ENCODE data around the gene GALNT18.

Gene GALNT18

GRCh38 chr11:11512090-11512489, 109.7 kb downstream of the GALNT18 start:
- no peak for FAIRE-seq

GRCh38 chr11:11510939-11511338, 110.9 kb downstream of the GALNT18 start:
- DNase-seq (ENCODE audit: extremely low spot score, insufficient read length, low read depth) (no peak), FAIRE-seq (no peak)

More at GRCh38 chr11:11512090-11512489, 109.7 kb downstream of the GALNT18 start:
- DNase-seq (ENCODE audit: extremely low spot score, insufficient read length, low read depth): no peak

- FAIRE-seq (no peak), DNase-seq (ENCODE audit: extremely low spot score, insufficient read length, low read depth) (no peak)
Observed at GRCh38 chr11:11505692-11506091, 116.1 kb downstream of the GALNT18 start.

- DNase-seq (ENCODE audit: extremely low spot score, insufficient read length, low read depth) (no peak), FAIRE-seq (no peak)
Observed at GRCh38 chr11:11505190-11505589, 116.6 kb downstream of the GALNT18 start.

GRCh38 chr11:11504071-11504470, 117.7 kb downstream of the GALNT18 start:
- no peak for FAIRE-seq
- no peak for DNase-seq (ENCODE audit: extremely low spot score, insufficient read length, low read depth)

GRCh38 chr11:11502263-11502861, 119.4 kb downstream of the GALNT18 start:
- no peak for FAIRE-seq
- DNase-seq (ENCODE audit: extremely low spot score, insufficient read length, low read depth): no peak

- FAIRE-seq (no peak), DNase-seq (ENCODE audit: extremely low spot score, insufficient read length, low read depth) (no peak)
Observed at GRCh38 chr11:11501546-11502262, 120.1 kb downstream of the GALNT18 start.

- no peak for FAIRE-seq
- no peak for DNase-seq (ENCODE audit: extremely low spot score, insufficient read length, low read depth)
Observed at GRCh38 chr11:11500744-11501487, 120.9 kb downstream of the GALNT18 start.

- FAIRE-seq: no peak
- no peak for DNase-seq (ENCODE audit: extremely low spot score, insufficient read length, low read depth)
Observed at GRCh38 chr11:11499300-11499699, 122.5 kb downstream of the GALNT18 start.

GRCh38 chr11:11498195-11498594, 123.6 kb downstream of the GALNT18 start:
- DNase-seq (ENCODE audit: extremely low spot score, insufficient read length, low read depth): no peak
- no peak for FAIRE-seq

- DNase-seq (ENCODE audit: extremely low spot score, insufficient read length, low read depth) (no peak), FAIRE-seq (no peak)
Observed at GRCh38 chr11:11496879-11497278, 124.9 kb downstream of the GALNT18 start.

GRCh38 chr11:11494348-11494747, 127.5 kb downstream of the GALNT18 start:
- FAIRE-seq: no peak
- no peak for DNase-seq (ENCODE audit: extremely low spot score, insufficient read length, low read depth)

- FAIRE-seq: no peak
- no peak for DNase-seq (ENCODE audit: extremely low spot score, insufficient read length, low read depth)
Observed at GRCh38 chr11:11493698-11494097, 128.1 kb downstream of the GALNT18 start.

- FAIRE-seq: no peak
Observed at GRCh38 chr11:11491589-11491988, 130.2 kb downstream of the GALNT18 start.

GRCh38 chr11:11491014-11491413, 130.8 kb downstream of the GALNT18 start:
- DNase-seq (ENCODE audit: extremely low spot score, insufficient read length, low read depth) (no peak), FAIRE-seq (no peak)

More at GRCh38 chr11:11491589-11491988, 130.2 kb downstream of the GALNT18 start:
- no peak for DNase-seq (ENCODE audit: extremely low spot score, insufficient read length, low read depth)

GRCh38 chr11:11486423-11486822, 135.4 kb downstream of the GALNT18 start:
- DNase-seq (ENCODE audit: extremely low spot score, insufficient read length, low read depth) (no peak), FAIRE-seq (no peak)

GRCh38 chr11:11486002-11486401, 135.8 kb downstream of the GALNT18 start:
- DNase-seq (ENCODE audit: extremely low spot score, insufficient read length, low read depth): no peak
- FAIRE-seq: no peak

GRCh38 chr11:11483627-11484026, 138.2 kb downstream of the GALNT18 start:
- no peak for DNase-seq (ENCODE audit: extremely low spot score, insufficient read length, low read depth)
- FAIRE-seq: no peak

GRCh38 chr11:11482730-11483129, 139.1 kb downstream of the GALNT18 start:
- no peak for DNase-seq (ENCODE audit: extremely low spot score, insufficient read length, low read depth)
- no peak for FAIRE-seq

- no peak for DNase-seq (ENCODE audit: extremely low spot score, insufficient read length, low read depth)
- FAIRE-seq: no peak
Observed at GRCh38 chr11:11481371-11481770, 140.4 kb downstream of the GALNT18 start.

GRCh38 chr11:11480971-11481370, 140.8 kb downstream of the GALNT18 start:
- FAIRE-seq: no peak

More at GRCh38 chr11:11480971-11481370, 140.8 kb downstream of the GALNT18 start:
- no peak for DNase-seq (ENCODE audit: extremely low spot score, insufficient read length, low read depth)

Data from GM18507 (cell line).